Right lobe of liver (tissue), 6 donors: ENCODE data around the gene ELAVL4. TPM values are rescaled to one million over a fixed set of nuclear protein-coding genes. Genes with fewer than 3 reads are reported as not detected.
A peak's percentile ranks its signal among the peaks of the same experiment; 100 is the strongest.

Source experiments
- ATAC-seq, 4 donors: fragments of 200-7000 bp; cut with Tn5 transposase; one replicate each; pipeline ENCODE4 v1.9.1; 2020; ENCODE audit warnings: mild to moderate bottlenecking in 4 of 4, moderate library complexity in 4 of 4
- DNase-seq, 3 donors: peaks; one replicate each; pipeline ENCODE4 v3.0.0-alpha.2; 2020
- H3K27ac ChIP-seq, 3 donors: fragments of 200-600 bp; one replicate each; pipeline ENCODE4 v1.8.0; 2022
- H3K27me3 ChIP-seq, 2 donors: fragments of 200-600 bp; one replicate each; pipeline ENCODE4 v1.8.0; 2022
- H3K36me3 ChIP-seq, 4 donors: fragments of 200-600 bp; sonication (generic) in 1 of 4; one replicate each; pipeline versions ENCODE4 v1.5.1 to v1.8.0; 2017 to 2022; ENCODE audit warnings: control low read depth in 1 of 4
- H3K4me1 ChIP-seq, 4 donors: fragments of 200-600 bp; sonication (generic) in 1 of 4; one replicate each; pipeline versions ENCODE4 v1.5.1 to v1.8.0; 2017 to 2022; ENCODE audit warnings: control low read depth in 1 of 4
- H3K4me3 ChIP-seq, 3 donors: fragments of 200-600 bp; one replicate each; pipeline ENCODE4 v1.8.0; 2022
- H3K9me3 ChIP-seq, 4 donors: fragments of 200-600 bp; sonication (generic) in 1 of 4; one replicate each; pipeline versions ENCODE4 v1.5.1 to v1.8.0; 2017 to 2022; ENCODE audit warnings: control low read depth in 1 of 4
- CTCF ChIP-seq, 4 donors: fragments of 200-600 bp in 3 of 4; fragments of 450-650 bp in 1 of 4; IDR thresholded peaks; one replicate each; pipeline versions ENCODE4 v1.5.1 to v1.8.0; 2016 to 2022; ENCODE audit warnings: antibody characterized with exemption in 4 of 4, mild to moderate bottlenecking in 2 of 4
- POLR2A ChIP-seq: fragments of 450-650 bp; IDR thresholded peaks from one replicate; pipeline ENCODE4 v1.6.1; 2017; ENCODE audit warnings: antibody characterized with exemption, mild to moderate bottlenecking
- WGBS: methylation state at CpG from one replicate; pipeline ENCODE4 v1.1.6; 2018; ENCODE audit warnings: low coverage, low lambda C conversion rate; ENCODE audit not compliant: insufficient coverage; ENCODE audit errors: missing lambda C conversion rate; 5-methylcytosine and 5-hydroxymethylcytosine counted together
- intact Hi-C, 2 donors: fragments of 100-400 bp; cut with DNase I; formaldehyde crosslinking; loops; one replicate each; pipeline versions ENCODE4 v1.11.2 to v1.14.1; 2022
- total RNA-seq, 6 experiments: library from RNA; depleted of rRNA in 2 of 6; stranded (reverse); fragments of >200 nt in 2 of 6; fragmentation: NEBNext Ultra II Directional in 3 of 6; extraction: Animal tissue kit (Norgen Biotek cat#: 25700) in 3 of 6; gene quantifications; one replicate each; pipeline versions ENCODE4 v1.1.0 to v1.2.4, GENCODE V29; 2016 to 2023
- donor health status: DM: no; HTN: yes; CAD: no.
- donor health status: DM: no; HTN: no; CAD: no.
- donor health status: DM: no; HTN: no; CAD: no.
- donor health status: DM: no; HTN: yes; CAD: no.
- donor health status: DM: no; HTN: yes; CAD: no.

The ELAVL4 gene
- total RNA-seq, 6 experiments from 2014 or later: 0.19 to 0.66 (median 0.37) TPM; not detected in 3

- DNase-seq: peak; percentile 60 to 81 (median 62)
- Histone ChIP-seq H3K9me3 (no peaks in the 10 kb centered on the region), H3K36me3 (no peaks in the 10 kb centered on the region), H3K4me1 (peaks cover 0 to 9% (median 4%) of the 10 kb centered on the region in 4 donors), H3K27ac (no peak overlapping the region), H3K4me3 (no peak overlapping the region), H3K27me3 (no peaks in the 10 kb centered on the region)
- TF ChIP-seq POLR2A: no peak
- TF ChIP-seq CTCF (IDR thresholded peaks at IDR 0.05): no peak
- 21% methylated on average over 3 of the region's 3 CpGs for WGBS
- intact Hi-C loops: no loop called here
- peak; percentile 88 to 93 (median 89) for ATAC-seq
Measured at GRCh38 chr1:50181027-50181663, 72.4 kb downstream of the ELAVL4 start.

GRCh38 chr1:50183378-50184133 lies 74.8 kb downstream of the ELAVL4 start:
- ATAC-seq: no peak
- TF ChIP-seq POLR2A (no peak), CTCF (IDR thresholded peaks at IDR 0.05) (no peak)
- peaks cover 0 to 9% (median 4%) of the 10 kb centered on the region in 4 donors for H3K4me1 ChIP-seq
- intact Hi-C loops: no loop called here
- H3K4me3 ChIP-seq: no peak overlapping the region
- DNase-seq: peak in 1 of 3 donors; percentile 48
- H3K36me3 ChIP-seq: no peaks in the 10 kb centered on the region
- no peaks in the 10 kb centered on the region for H3K9me3 ChIP-seq
- H3K27ac ChIP-seq: no peak overlapping the region
- no peaks in the 10 kb centered on the region for H3K27me3 ChIP-seq
- WGBS: 32% methylated on average over 11 of the region's 12 CpGs

- TF ChIP-seq POLR2A: no peak
- no peak for TF ChIP-seq CTCF (IDR thresholded peaks at IDR 0.05)
- intact Hi-C loops: no loop called here
- H3K9me3 ChIP-seq: no peaks in the 10 kb centered on the region
- H3K4me1 ChIP-seq: no peaks in the 10 kb centered on the region
- no peak overlapping the region for H3K27ac ChIP-seq
- no peaks in the 10 kb centered on the region for H3K27me3 ChIP-seq
- H3K36me3 ChIP-seq: no peaks in the 10 kb centered on the region
- ATAC-seq (no peak), DNase-seq (no peak)
- no peak overlapping the region for H3K4me3 ChIP-seq
- WGBS: 69% methylated on average over 3 of the region's 3 CpGs
Measured at GRCh38 chr1:50189369-50189768, 80.6 kb downstream of the ELAVL4 start.

GRCh38 chr1:50193002-50193401 lies 84.3 kb downstream of the ELAVL4 start:
- Histone ChIP-seq H3K36me3 (no peaks in the 10 kb centered on the region), H3K4me1 (no peaks in the 10 kb centered on the region), H3K4me3 (no peak overlapping the region), H3K27me3 (no peaks in the 10 kb centered on the region), H3K27ac (no peak overlapping the region), H3K9me3 (no peaks in the 10 kb centered on the region)
- WGBS: 24% methylated on average over 3 of the region's 3 CpGs
- no peak for DNase-seq
- intact Hi-C loops: no loop called here
- no peak for ATAC-seq
- TF ChIP-seq POLR2A (no peak), CTCF (IDR thresholded peaks at IDR 0.05) (no peak)
